Activated T-cell treated with anti-CD3 and anti-CD28 coated beads for 24 hours (primary cell): Measurements from ENCODE around the gene CDS2.

Source experiments
- DNase-seq: peaks from one replicate; pipeline ENCODE4 v3.0.0-alpha.2; 2020; ENCODE audit warnings: low read depth

CDS2 gene

DNA sequence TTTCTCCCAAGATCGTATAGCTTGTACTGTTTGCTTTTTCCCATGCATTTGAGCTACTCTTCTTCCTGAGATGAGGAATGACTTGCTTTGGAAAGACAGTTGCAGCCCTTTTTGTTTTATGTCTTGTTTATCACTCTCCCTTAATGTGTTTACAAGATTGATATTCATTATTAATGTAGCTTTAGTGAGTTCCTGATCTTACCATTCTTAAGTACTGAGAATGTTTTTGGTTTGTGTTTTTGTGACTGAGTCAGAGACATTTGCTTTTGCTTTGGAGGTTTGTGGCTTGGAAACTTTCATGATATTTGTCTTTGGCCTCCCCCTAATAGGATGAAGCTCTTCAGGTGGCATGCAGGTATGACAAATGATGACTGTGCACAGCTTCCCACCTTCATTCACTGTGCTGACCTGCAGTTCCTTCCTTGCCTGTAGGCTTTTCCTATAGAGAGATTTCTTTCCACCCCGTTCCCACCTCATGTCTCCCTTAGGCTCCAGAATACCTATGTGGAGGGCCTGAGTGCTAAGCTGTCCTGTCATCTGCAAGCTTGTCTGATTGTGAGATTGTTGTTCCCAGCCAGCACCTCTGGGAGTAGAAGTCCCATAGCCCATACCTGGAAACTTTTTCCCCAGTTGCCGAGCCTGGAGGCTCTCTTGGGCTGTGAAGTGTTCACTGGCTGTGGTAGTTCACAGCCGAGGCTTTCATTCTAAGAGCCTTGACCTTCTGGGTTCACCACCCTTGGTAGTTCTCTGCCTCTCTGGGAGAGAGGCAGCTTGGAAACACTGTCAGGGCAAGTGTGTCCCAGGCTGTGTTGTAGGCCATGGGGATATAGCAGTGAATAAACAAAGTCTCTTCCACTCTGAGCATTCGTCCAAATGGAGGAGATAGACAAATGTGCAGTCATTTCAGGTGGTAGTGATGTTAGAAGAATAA, 27.1 kb downstream of the CDS2 start:
- DNase-seq = no peak

DNA sequence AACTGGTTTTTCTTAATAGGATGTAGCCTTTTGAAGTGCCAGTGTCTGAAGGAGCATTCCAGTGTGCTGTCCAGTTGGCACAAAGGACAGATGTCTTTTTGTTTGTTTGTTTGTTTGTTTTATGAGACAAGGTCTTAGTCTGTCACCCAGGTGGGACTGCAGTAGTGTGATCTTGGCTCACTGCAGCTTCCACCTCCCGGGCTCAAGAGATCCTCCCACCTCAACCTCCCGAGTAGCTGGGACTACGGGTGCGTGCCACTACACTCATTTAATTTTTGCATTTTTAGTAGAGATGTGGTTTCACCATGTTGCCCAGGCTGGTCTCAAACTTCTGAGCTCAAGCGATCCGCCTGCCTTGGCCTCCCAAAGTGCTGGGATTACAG, 27.7 kb downstream of the CDS2 start:
- no peak for DNase-seq

DNA sequence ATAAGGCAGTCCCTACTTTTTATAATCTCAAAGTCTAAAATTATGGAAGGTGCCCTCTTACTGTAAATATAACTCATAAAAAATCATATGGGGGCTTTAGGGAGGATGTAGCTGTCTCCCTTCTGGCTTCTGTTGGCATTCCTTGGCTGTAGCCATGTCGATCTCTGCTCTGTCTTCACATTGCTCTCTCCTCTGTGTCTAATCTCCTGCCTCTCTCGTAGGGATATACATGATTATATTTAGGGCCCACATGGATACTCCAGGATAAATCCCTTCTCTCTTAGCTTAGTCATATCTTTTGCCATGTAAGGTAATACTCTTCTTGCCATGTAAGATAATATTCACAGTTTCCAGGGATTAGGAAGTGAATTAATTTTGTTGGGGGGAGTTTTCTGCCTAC, 28.6 kb downstream of the CDS2 start:
- DNase-seq = no peak

DNA sequence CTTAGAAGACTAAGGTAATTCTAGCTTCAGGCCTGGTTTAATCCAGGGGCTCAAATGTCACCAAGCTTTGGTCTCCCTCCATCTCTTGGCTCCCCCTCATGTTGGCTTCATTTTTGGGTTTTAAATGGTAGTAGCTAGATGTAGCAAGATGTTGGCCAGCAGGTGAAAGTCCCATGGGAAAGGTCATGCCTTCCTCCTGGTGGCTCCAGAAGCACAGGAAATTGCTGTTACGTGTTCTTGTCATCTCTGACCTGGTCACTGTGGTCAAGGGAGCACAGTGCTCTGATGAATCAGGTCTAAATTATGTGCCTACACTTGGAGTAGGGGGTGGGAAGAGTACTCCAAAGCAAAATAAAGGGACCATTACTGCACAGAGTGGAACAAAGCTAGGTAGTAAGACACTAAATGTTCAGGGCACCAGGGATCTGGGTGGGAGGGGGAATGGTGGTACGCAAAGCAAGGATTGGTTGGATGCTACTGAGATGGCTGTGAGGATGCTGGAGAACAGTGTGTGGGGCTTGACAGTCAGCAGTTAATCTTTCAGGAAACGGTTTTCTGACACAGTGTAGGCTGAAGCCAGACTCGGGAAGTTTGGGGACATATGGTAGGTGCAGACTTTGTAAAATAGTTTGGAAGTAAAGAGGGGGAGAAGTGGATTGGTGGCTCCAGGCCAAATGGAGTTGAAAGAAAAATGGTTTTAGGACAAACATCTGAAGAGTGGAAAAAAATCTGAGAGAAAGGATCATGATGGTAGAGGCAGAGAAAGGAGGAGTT, 30.1 kb downstream of the CDS2 start:
- no peak for DNase-seq

DNA sequence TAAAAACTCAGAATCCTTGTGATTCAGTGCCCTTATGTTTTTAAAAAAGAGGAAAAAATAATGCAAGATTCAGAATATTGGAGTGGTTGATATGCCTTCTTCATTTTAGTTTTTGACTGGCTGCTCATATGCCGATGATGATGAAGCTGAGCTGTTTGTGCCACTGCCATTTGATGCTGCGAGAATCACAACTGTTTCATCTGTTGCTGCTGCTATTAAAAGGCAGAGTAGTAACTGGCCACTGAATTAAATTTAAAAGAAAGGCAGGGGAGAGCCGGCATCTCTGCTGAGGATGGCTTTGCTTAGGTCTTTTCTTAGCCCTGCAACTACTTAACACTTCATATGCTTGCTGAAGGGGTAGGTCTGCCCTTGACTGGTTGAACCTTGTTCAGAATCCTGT, 33.1 kb downstream of the CDS2 start:
- DNase-seq = no peak

DNA sequence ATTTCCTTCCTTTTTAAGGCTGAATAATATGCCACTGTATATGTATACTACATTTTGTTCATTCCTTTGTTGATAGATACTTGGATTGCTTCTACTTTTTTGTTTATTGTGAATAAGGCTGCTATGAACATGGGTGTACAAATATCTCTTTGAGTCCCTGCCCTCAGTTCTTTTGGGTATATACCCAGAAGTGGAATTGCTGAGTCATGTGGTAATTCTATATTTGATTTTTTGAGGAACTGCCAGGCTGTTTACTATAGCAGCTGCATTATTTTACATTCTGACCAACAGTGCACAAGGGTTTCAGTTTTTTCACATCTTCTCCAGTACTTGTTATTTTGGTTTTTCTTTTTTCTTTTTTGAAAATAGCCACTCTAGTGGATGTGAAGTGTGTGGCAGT, 34.1 kb downstream of the CDS2 start:
- no peak for DNase-seq

DNA sequence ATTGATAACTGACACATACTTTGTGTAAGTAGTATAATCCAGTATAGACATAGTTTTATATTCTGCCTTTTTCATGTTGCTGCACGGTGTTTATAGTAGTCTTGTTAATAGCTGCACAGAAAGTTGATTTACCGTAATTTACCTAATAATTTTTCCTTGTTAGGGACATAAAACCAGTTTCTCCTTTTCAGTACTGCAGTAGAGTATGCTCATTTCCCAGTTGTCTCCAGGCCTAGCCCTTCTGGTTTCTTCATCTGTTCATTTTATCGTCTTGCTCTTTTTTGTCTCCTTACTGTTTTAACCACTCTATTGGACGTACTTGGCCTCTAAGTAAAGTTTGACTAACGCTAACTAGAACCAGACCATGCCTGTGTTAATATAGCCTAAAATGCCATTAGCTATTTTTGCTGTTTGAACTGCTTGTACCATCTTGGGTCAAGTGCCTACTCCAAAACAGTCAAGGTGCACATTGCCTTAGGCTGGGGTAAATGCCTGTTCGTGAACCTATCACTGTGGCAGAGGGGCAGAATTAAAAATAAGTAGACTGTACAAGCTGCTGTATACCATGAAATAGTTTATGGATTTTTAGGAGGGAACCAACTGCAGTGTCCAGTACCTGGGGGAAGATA, 34.8 kb downstream of the CDS2 start:
- no peak for DNase-seq

DNA sequence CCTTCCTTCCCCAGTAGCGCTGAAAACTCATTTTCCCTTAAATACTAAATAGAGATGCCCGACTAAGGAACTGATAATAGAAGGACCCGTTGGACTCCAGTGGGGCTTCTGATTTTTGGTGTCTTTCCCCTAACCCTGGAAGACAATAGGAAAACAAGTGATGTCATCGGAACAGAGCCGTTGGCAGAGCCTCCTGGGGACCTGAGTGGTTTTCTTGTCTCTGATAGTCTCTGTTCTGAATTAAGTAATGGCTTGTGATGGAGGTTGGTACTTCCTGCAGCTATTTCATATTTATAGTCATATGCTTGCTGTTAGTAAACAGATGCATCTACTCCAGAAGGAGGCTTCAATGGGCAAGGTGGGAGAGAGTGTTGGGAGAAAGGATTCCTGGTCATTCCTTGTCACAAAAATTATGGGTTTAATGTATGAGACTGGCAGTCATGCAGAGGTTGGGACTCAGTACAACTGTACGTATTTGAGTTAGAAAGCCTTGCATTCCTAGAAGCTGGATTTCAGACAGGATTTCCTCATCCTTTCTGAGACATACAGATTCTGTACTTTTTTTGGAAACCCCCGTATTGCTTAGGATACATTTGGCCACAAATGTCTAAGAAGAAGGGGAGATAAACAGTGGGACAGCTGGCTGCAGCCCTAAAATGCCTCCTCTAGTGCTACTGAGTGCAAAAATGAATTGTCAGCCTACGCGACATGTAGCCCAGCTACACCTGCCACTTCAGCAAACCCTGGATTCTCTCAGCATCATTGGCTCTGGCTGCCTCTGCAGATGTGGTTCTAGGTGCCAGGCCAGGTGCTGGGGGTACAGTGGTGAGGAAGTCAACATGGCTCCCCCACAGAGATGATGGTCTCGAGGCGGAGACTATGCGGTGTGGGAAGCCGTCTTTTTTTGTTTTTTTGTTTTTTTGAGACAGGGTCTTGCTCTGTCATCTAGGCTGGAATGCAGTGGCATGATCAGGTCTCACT, 38.1 kb downstream of the CDS2 start:
- no peak for DNase-seq

DNA sequence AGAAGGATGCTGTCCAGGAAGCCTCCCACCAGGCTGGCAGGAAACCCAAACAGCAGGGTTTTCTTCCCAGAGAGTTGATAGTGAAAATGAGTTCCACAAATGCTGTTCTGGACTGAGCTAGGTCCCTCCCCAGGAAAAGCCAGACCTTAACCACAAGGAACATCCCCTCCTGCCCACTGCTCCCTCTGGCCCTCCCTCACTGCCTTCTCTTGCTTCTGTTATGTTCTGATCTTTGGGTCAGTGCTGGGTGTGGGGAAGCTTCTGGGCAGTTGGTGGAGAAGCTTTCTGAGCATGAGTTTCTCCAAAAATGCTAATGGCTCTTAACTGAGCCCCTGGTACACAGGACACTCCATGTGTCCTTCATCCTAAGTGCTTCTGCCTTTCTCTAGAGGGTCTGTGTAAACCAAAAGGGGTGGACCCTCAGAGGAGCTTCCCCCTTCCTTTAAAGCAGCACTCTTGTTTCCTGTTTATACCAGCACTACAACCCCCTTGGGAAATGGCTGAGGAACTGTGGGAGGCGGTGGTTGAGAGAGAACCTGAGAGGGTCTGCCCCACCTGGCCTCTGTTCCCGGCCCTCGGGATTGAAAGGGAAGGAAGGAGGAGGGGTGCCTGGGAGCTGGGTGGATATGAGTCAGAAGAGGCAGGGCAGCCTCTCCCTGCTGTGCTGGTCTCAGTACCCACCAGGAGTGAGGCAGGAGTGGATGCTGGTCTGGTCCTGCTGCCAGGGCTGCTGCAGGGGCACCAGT, 42.0 kb downstream of the CDS2 start:
- DNase-seq = no peak

DNA sequence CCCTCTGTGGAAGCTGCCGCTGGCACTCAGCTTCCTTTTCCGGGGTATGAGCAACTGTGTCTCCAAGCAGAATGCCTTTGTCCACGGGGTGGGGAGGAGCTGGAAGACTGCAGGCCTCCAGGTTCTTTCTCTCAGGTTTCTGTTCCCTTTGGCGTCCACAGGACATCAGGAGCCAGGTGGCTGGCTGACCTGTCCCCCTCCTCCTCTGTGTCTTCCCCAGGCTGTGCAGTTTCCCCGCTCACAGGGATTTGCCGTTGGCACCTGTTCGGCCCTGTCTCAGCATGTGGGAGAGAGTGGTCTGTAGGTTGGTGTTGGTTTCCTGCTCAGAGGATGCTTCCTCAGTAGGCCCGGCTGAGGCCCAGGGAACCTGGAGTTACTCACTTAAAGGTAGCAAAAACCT, 43.5 kb downstream of the CDS2 start:
- no peak for DNase-seq

DNA sequence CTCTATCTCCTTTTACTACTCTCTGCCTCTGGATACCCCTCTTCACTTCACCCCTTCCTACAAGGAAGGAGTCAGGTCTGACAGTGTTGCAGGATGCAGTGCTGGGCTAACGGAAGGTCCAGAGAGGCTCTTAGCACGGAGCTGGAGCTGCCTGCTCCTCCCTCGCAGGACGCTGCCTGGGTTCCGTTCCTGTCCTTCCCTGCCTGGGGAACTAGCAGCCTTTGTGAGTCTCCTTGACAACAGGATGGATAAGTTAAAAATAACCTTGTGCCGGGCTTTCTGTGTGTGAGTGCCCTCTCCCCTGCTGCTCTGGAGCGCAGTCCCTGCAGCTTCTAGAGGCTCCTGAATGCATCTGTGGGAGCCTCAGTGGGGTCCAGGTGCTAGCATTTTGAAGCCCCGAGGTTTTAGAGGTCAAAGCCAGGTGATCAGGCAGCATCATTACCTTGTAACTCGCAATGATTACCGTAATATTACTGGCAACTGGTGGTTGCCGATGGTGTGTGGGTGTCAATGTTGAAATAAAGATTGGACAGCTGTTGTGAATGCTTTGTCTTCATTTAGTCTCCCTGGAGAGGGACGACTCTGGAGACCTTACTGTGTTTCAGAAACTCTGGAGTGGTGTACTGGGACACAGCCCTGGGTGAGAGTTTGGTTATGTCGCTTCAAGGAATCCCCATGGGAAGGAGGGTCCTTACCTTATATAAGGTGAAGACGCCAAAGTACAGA, 44.4 kb downstream of the CDS2 start:
- no peak for DNase-seq

DNA sequence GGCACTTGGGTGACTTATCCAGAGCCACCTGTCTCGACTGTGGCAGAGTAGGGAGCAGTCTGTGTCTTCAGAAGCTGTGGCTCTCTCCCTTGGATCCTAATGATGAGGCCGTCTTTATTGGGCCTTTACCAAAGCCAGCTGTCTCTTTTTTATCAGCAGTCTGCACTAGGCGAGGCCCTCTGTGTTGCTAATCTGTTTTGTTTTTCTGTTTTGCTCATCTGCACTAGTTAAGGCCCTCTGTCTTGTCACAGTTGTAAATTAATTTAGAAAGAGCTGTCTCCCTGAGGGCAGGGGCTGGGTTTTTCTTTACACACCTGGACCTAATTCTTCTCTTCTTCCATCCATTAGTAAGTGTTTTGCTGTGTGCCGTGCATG, 45.0 kb downstream of the CDS2 start:
- DNase-seq = no peak

DNA sequence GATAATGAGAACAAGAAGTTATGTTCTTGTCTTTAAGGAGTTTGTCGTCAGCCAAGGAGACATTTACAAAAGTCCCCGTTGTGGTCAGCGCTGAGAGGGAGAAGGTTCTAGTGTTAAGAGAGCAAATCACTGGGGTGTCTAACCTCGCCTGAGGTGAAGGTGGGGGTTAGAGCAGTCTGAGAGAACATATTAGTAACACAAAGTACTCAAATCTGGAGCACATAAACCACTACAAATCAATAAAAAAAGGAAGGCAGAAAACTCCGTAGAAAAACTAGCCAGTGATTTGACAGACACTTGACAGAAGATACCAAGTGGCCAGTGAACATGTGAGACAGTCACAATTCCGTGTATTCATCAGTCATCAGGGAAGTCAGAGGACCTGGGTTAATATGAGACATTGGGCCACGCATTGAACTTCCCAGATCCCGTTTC, 45.4 kb downstream of the CDS2 start:
- no peak for DNase-seq

DNA sequence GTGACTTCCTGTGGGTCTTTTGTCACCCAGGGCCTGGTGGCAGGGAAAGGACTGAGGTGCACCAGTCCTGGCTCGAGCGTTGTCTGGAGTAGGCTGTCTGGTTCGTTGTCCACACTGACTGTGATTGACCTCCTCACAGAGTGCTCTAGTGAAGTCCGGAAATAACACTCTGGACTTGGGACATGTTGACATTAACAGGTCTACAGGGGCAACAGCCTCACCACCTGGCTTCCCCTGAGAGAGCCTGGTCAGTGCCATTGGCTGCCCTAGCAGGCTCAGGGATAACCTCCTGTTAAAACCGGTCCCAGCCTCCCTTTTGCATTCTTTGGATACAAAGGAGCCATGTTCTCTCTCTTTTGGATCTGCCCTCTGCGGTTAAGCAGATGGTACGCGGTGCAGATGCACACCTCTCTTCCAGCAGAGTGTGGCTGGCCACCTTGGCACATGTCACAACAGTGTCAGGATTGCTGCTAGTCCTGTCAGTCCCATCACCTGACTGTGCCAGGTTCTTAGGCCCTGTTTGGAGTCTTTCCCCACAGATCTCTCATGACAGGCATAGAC, 46.2 kb downstream of the CDS2 start:
- DNase-seq = no peak

DNA sequence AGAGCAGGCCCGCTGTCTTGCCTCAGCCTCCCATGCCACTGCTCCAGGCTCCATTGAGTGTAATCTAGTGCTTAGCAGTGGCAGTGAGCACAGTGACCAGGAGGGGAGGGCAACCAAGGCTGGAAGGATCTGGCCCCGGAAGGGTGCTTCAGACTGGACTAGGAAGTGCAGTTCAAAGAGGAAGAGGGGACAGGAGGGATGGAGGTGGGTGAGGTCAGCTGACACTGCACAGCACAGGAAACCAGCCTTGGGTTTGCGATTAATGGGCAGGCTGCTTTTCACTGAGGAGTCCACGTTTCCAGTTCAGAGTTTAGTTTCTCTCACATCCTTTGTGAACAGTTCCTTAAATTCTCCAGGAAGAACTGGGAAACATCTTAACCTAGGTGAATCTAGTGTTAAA, 46.9 kb downstream of the CDS2 start:
- DNase-seq = no peak

DNA sequence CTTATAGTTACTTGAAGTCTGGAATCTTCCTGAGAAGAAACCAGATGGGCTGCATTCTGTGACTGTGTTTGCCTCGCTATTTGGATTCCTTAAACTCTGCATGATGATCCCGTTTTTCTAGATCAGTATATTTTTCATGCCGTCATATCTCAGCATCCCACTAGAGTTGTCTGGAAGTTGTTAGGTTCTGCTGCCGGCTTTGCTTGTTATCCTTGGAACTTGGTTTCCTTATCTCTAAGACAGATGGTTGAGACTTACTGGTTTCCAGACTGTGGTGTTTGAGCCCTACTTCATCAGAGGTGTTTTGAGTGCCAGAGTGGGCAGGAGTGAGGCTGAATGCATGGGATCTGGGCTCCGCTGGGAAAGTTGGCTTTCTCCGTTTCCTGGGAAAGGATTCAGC, 50.3 kb downstream of the CDS2 start:
- no peak for DNase-seq

DNA sequence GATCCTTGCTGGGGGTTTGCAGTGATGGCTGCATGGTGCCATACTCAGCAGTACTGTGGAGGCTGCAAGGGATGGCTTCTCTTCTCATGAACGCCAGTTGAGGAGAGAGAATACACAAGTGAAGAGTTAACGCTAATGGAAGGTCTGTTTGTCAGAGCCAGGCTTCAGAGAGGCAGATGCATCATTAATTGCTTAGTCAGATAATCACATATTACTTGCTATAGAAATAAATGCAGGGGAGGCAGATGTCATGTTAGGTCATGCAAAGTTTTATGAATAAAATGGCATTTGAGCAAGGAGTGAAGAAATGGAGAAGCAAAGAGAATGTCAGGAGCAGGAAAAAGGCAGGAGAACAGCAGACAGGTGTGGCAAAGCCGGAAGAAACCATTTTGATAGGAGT, 51.2 kb downstream of the CDS2 start:
- DNase-seq = no peak

DNA sequence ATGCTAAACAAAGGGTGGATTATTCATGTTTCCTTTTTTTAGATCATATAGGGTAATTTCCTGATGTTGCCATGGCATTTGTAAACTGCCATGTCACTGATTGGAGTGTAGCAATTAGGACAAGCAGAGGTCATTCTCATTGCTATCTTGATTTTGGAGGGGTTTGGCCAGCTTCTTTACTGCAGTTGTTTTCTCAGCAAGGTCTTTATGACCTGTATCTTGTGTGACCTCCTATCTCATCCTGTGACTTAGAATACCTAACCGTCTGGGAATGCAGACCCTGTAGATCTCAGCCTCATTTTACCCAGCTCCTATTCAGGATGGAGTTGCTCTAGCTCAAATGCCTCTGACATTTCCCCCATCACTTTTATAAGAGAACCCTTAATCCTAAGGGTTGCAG, 53.6 kb downstream of the CDS2 start:
- DNase-seq = no peak

DNA sequence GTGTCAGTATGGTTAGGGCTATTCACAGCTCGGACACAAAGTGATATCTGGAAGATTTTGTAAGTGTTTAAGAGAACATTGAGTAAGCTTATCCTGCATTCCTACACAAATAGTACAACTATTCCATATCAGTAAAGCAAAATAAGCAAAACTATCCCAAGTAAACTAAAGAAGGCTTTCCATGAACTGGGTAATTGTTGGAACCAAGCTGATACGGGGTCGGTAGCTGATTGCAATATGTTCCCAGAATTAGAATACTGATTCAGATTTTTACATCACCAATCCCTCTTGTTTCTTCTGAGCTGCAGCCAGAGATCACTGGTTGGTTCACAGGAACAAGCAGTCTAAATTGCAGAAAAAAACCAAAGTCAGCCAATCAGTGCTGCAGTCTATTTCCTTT, 54.1 kb downstream of the CDS2 start:
- DNase-seq = no peak

DNA sequence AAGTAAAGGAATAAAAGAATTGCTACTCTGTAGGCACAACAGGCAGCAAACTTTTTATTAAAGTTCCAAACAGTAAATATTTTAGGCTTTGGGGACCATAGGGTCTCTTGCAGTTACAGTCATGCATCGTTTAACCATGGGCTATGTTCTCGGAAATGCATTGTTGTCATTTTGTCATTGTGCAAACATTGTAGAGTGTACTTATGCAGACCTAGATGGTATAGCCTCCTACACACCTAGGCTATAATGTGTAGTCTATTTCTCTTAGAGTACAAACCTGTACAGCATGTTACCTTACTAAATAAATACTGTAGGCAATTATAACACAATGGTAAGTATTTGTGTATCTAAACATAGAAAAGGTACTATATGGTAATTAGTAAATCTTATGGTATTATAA, 54.7 kb downstream of the CDS2 start:
- no peak for DNase-seq
